ENCODE data around the gene PRKACA.

The PRKACA gene

GRCh38 chr19:14117668-14118164, at the start of gene PRKACA:
PRKACA (minus strand) TSS chr19:14117762; CDS start chr19:14117547, 215 bp downstream.
- peak; percentile 5 for FAIRE-seq

- no peak for FAIRE-seq
Measured at GRCh38 chr19:14166999-14167575, 49.5 kb upstream of the PRKACA start.

- no peak for FAIRE-seq
Measured at GRCh38 chr19:14165990-14166830, 48.6 kb upstream of the PRKACA start.

GRCh38 chr19:14164724-14165493, 47.3 kb upstream of the PRKACA start:
- no peak for FAIRE-seq

GRCh38 chr19:14164082-14164481, 46.5 kb upstream of the PRKACA start:
- no peak for FAIRE-seq

GRCh38 chr19:14162871-14163297, 45.3 kb upstream of the PRKACA start:
- FAIRE-seq: no peak

- no peak for FAIRE-seq
Measured at GRCh38 chr19:14161305-14161704, 43.7 kb upstream of the PRKACA start.

- no peak for FAIRE-seq
Measured at GRCh38 chr19:14160017-14160703, 42.6 kb upstream of the PRKACA start.

- FAIRE-seq: no peak
Measured at GRCh38 chr19:14159059-14159458, 41.5 kb upstream of the PRKACA start.

- no peak for FAIRE-seq
Measured at GRCh38 chr19:14158276-14159023, 40.9 kb upstream of the PRKACA start.

GRCh38 chr19:14156971-14157717, 39.6 kb upstream of the PRKACA start:
- no peak for FAIRE-seq

GRCh38 chr19:14156122-14156521, 38.6 kb upstream of the PRKACA start:
- FAIRE-seq: no peak

- no peak for FAIRE-seq
Measured at GRCh38 chr19:14155371-14155770, 37.8 kb upstream of the PRKACA start.

- FAIRE-seq: no peak
Measured at GRCh38 chr19:14152713-14153112, 35.2 kb upstream of the PRKACA start.

- FAIRE-seq: no peak
Measured at GRCh38 chr19:14150770-14151661, 33.5 kb upstream of the PRKACA start.

GRCh38 chr19:14150041-14150769, 32.6 kb upstream of the PRKACA start:
- no peak for FAIRE-seq

GRCh38 chr19:14149509-14149994, 32.0 kb upstream of the PRKACA start:
- FAIRE-seq: no peak

GRCh38 chr19:14148751-14149410, 31.3 kb upstream of the PRKACA start:
- no peak for FAIRE-seq

All from islet of Langerhans (tissue), 1 donor.